Measurements from ENCODE around the gene PXYLP1. TPM values are rescaled to one million over a fixed set of nuclear protein-coding genes. Genes with fewer than 3 reads are reported as not detected.

PXYLP1 gene
- total RNA-seq = 10 to 100 TPM in 1 of 4 donors, 1 to 10 TPM in 2, under 1 TPM in 1; 0.46 to 13.1 (median 2.2) TPM

GRCh38 chr3:141231101-141231951 lies at the start of gene PXYLP1:
TSS of gene PXYLP1 (plus strand) at chr3:141231825. CDS start at chr3:141260176, 28,351 bp downstream.
- DNase-seq = peak; percentile 83 to 90
- Histone ChIP-seq H3K27me3 (no peaks in the 10 kb centered on the region), H3K4me1 (peaks cover 5 to 8% of the 10 kb centered on the region in 2 donors), H3K9me3 (no peaks in the 10 kb centered on the region), H3K27ac (peak within 1 kb of the TSS; percentile 69 to 86 (median 81)), H3K36me3 (no peaks in the 10 kb centered on the region), H3K4me3 (peak within 1 kb of the TSS; percentile 77 to 96 (median 82))
- peak; percentile 90 to 91 for ATAC-seq
- peak; percentile 43 to 51 for TF ChIP-seq POLR2A (IDR thresholded peaks at IDR 0.05)
- TF ChIP-seq CTCF (IDR thresholded peaks at IDR 0.05 in 4 of 5, conservative IDR thresholded peaks at IDR 0.05 in 1 of 5) = peak; percentile 52 to 96 (median 95)
- in situ Hi-C loops (cut with MboI; ENCODE audit: low sequenced_read_pairs in 4 of 4) (loop anchor here in 1 of 4 donors (5.0 kb wide), 1 partner anchor 46 kb away; no protein-coding TSS in a partner anchor), intact Hi-C loops (cut with DNase I; ENCODE audit: low total_unique reads) (loop anchor here (1.0 to 10.0 kb wide), 4 partner anchors 25 to 253 kb away; partner anchors contain the start of gene RASA2)

GRCh38 chr3:141183606-141184005 lies 48.0 kb upstream of the PXYLP1 start:
- no peak for DNase-seq
- no peak for ATAC-seq
- Histone ChIP-seq H3K27ac (no peak overlapping the region), H3K9me3 (no peaks in the 10 kb centered on the region), H3K36me3 (no peaks in the 10 kb centered on the region), H3K4me1 (no peaks in the 10 kb centered on the region), H3K27me3 (no peaks in the 10 kb centered on the region), H3K4me3 (no peak overlapping the region)
- no peak for TF ChIP-seq POLR2A (IDR thresholded peaks at IDR 0.05)
- TF ChIP-seq CTCF (IDR thresholded peaks at IDR 0.05 in 4 of 5, conservative IDR thresholded peaks at IDR 0.05 in 1 of 5) = no peak
- in situ Hi-C loops (cut with MboI; ENCODE audit: low sequenced_read_pairs in 4 of 4) (loop anchor here in 1 of 4 donors (25.0 kb wide), 1 partner anchor 296 kb away; no protein-coding TSS in a partner anchor), intact Hi-C loops (cut with DNase I; ENCODE audit: low total_unique reads) (no loop called here)

- H3K36me3 ChIP-seq = no peaks in the 10 kb centered on the region
- no peak overlapping the region for H3K27ac ChIP-seq
- TF ChIP-seq POLR2A (IDR thresholded peaks at IDR 0.05) (no peak), CTCF (IDR thresholded peaks at IDR 0.05 in 4 of 5, conservative IDR thresholded peaks at IDR 0.05 in 1 of 5) (no peak)
- ATAC-seq (no peak), DNase-seq (no peak)
- intact Hi-C loops (cut with DNase I; ENCODE audit: low total_unique reads) = no loop called here
- H3K4me1 ChIP-seq = no peaks in the 10 kb centered on the region
- in situ Hi-C loops (cut with MboI; ENCODE audit: low sequenced_read_pairs in 4 of 4) = loop anchor here in 1 of 4 donors (25.0 kb wide), 1 partner anchor 297 kb away; no protein-coding TSS in a partner anchor
- no peaks in the 10 kb centered on the region for H3K27me3 ChIP-seq
- H3K9me3 ChIP-seq = no peaks in the 10 kb centered on the region
- H3K4me3 ChIP-seq = no peak overlapping the region
Measured at GRCh38 chr3:141184430-141184829, 47.2 kb upstream of the PXYLP1 start.

- ATAC-seq (no peak), DNase-seq (no peak)
- Histone ChIP-seq H3K4me3 (no peak overlapping the region), H3K4me1 (no peaks in the 10 kb centered on the region), H3K27me3 (no peaks in the 10 kb centered on the region), H3K27ac (no peak overlapping the region), H3K9me3 (no peaks in the 10 kb centered on the region), H3K36me3 (no peaks in the 10 kb centered on the region)
- intact Hi-C loops (cut with DNase I; ENCODE audit: low total_unique reads) (loop anchor here (5.0 kb wide), 1 partner anchor 84 kb away; no protein-coding TSS in a partner anchor), in situ Hi-C loops (cut with MboI; ENCODE audit: low sequenced_read_pairs in 4 of 4) (loop anchor here (5.0 to 25.0 kb wide), 7 partner anchors 84 to 304 kb away; no protein-coding TSS in a partner anchor)
- TF ChIP-seq CTCF (IDR thresholded peaks at IDR 0.05 in 4 of 5, conservative IDR thresholded peaks at IDR 0.05 in 1 of 5) = no peak
- TF ChIP-seq POLR2A (IDR thresholded peaks at IDR 0.05) = no peak
Measured at GRCh38 chr3:141191097-141191749, 40.4 kb upstream of the PXYLP1 start.
